Ammon's horn (tissue), 1 donor: Measurements from ENCODE around the gene SMOC2.
"Not testable (repeated sequence)": the region's sequence is repeated elsewhere in the genome, so short reads cannot be mapped to it uniquely, and the experiment has no call there.

ENCODE experiments used
- DNase-seq: peaks from one replicate; pipeline ENCODE4 v3.0.0-alpha.2; 2016; ENCODE audit warnings: low spot score

The SMOC2 gene

GRCh38 chr6:168601111-168601510 lies 160.1 kb downstream of the SMOC2 start:
- no peak for DNase-seq

GRCh38 chr6:168601546-168601945 lies 160.6 kb downstream of the SMOC2 start:
- DNase-seq = no peak

- no peak for DNase-seq
These were observed 161.6 kb downstream of the SMOC2 start for GRCh38 chr6:168602576-168602975.

- DNase-seq = no peak
These were observed 162.2 kb downstream of the SMOC2 start for GRCh38 chr6:168603234-168603633.

GRCh38 chr6:168605964-168606363 lies 165.0 kb downstream of the SMOC2 start:
- DNase-seq = no peak

GRCh38 chr6:168606722-168607121 lies 165.7 kb downstream of the SMOC2 start:
- DNase-seq = no peak

- DNase-seq = peak; percentile 28
These were observed 166.5 kb downstream of the SMOC2 start for GRCh38 chr6:168607272-168608112.

- no peak for DNase-seq
These were observed 167.1 kb downstream of the SMOC2 start for GRCh38 chr6:168608113-168608400.

- DNase-seq = no peak
These were observed 168.2 kb downstream of the SMOC2 start for GRCh38 chr6:168609026-168609685.

GRCh38 chr6:168609914-168610490 lies 169.0 kb downstream of the SMOC2 start:
- DNase-seq = no peak

GRCh38 chr6:168610966-168611365 lies 170.0 kb downstream of the SMOC2 start:
- DNase-seq = not testable (repeated sequence)

- no peak for DNase-seq
These were observed 170.7 kb downstream of the SMOC2 start for GRCh38 chr6:168611691-168612090.

- no peak for DNase-seq
These were observed 171.6 kb downstream of the SMOC2 start for GRCh38 chr6:168612586-168612985.

GRCh38 chr6:168615837-168616236 lies 174.9 kb downstream of the SMOC2 start:
- no peak for DNase-seq

- peak; percentile 51 for DNase-seq
These were observed 176.1 kb downstream of the SMOC2 start for GRCh38 chr6:168616816-168617765.

GRCh38 chr6:168618546-168619315 lies 177.7 kb downstream of the SMOC2 start:
- DNase-seq = no peak

GRCh38 chr6:168619560-168620314 lies 178.8 kb downstream of the SMOC2 start:
- DNase-seq = no peak

GRCh38 chr6:168620578-168620977 lies 179.6 kb downstream of the SMOC2 start:
- DNase-seq = no peak

GRCh38 chr6:168623736-168624135 lies 182.8 kb downstream of the SMOC2 start:
- DNase-seq = no peak

- DNase-seq = no peak
These were observed 183.6 kb downstream of the SMOC2 start for GRCh38 chr6:168624540-168624939.

GRCh38 chr6:168624948-168625347 lies 184.0 kb downstream of the SMOC2 start:
- DNase-seq = no peak
